ENCODE measurements around the gene MBNL2.

GRCh38 chr13:97335488-97336134, 113.5 kb downstream of the MBNL2 start:
- TF ChIP-seq, protein P1, sequence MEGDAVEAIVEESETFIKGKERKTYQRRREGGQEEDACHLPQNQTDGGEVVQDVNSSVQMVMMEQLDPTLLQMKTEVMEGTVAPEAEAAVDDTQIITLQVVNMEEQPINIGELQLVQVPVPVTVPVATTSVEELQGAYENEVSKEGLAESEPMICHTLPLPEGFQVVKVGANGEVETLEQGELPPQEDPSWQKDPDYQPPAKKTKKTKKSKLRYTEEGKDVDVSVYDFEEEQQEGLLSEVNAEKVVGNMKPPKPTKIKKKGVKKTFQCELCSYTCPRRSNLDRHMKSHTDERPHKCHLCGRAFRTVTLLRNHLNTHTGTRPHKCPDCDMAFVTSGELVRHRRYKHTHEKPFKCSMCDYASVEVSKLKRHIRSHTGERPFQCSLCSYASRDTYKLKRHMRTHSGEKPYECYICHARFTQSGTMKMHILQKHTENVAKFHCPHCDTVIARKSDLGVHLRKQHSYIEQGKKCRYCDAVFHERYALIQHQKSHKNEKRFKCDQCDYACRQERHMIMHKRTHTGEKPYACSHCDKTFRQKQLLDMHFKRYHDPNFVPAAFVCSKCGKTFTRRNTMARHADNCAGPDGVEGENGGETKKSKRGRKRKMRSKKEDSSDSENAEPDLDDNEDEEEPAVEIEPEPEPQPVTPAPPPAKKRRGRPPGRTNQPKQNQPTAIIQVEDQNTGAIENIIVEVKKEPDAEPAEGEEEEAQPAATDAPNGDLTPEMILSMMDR (IDR thresholded peaks at IDR 0.05): no peak
- TF ChIP-seq POLR2A (IDR thresholded peaks at IDR 0.05): no peak

Data from uterus (tissue), 2 donors.